Measurements from ENCODE around the gene NLRP7. TPM values are rescaled to one million over a fixed set of nuclear protein-coding genes. Genes with fewer than 3 reads are reported as not detected.
"Not testable (repeated sequence)": the region's sequence is repeated elsewhere in the genome, so short reads cannot be mapped to it uniquely, and the experiment has no call there.

The NLRP7 gene
- total RNA-seq, 1 donor, result not detected

DNA sequence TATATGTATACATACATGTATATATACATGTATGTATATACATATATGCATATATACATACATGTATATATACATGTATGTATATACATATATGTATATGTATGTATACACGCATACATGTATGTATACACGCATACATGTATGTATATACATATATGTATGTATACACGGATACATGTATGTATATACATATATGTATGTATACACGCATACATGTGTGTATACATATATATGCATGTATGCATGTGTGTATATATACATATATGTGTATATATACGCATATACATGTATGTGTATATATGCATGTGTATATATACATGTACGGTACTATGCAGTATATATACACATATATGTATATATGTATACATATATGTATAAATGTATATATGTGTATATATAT is 44.0 kb downstream of the NLRP7 start:
- Histone ChIP-seq H3K4me3 (ENCODE audit: insufficient read depth, low read length) (no peak overlapping the region), H4K20me1 (ENCODE audit: insufficient read depth, low read length) (no peaks in the 10 kb centered on the region), H2AFZ (ENCODE audit: low read length) (no peak overlapping the region), H3K4me2 (ENCODE audit: insufficient read depth, low read length) (no peak overlapping the region), H3K27ac (ENCODE audit: low read depth, low read length) (no peak overlapping the region), H3K9me3 (ENCODE audit: low read depth, low read length) (no peaks in the 10 kb centered on the region), H3K36me3 (ENCODE audit: insufficient read depth, low read length) (no peaks in the 10 kb centered on the region), H3K79me2 (ENCODE audit: insufficient read depth, low read length) (no peaks in the 10 kb centered on the region), H3K4me1 (ENCODE audit: insufficient read depth, low read length) (no peaks in the 10 kb centered on the region), H3K27me3 (ENCODE audit: insufficient read depth, low read length) (no peaks in the 10 kb centered on the region)
- no peak for TF ChIP-seq CTCF (IDR thresholded peaks at IDR 0.05; ENCODE audit: extremely low read depth, low read depth, low read length)
- DNase-seq (ENCODE audit: insufficient read length, low spot score, missing footprints), result no peak

DNA sequence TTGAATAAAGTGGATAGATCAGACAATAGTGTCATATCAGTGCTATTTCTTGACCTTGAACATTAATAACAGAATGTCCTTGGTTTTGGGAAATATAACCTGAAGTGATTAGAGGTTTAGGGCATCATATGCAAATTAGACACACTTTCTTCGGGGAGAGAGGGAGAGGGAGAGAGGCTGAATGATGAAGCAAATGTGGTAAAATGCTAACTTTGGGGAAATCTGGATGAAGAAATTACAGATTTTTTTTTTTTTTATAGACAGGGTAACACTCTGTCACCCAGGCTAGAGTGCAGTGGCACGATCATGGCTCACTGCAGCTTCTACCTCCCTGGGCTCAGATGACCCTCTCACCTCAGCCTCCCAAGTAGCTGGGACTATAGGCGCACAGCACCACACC is 45.3 kb downstream of the NLRP7 start:
- Histone ChIP-seq H3K4me3 (ENCODE audit: insufficient read depth, low read length) (no peak overlapping the region), H3K27ac (ENCODE audit: low read depth, low read length) (no peak overlapping the region), H4K20me1 (ENCODE audit: insufficient read depth, low read length) (no peaks in the 10 kb centered on the region), H3K36me3 (ENCODE audit: insufficient read depth, low read length) (no peaks in the 10 kb centered on the region), H3K4me2 (ENCODE audit: insufficient read depth, low read length) (no peak overlapping the region), H3K4me1 (ENCODE audit: insufficient read depth, low read length) (no peaks in the 10 kb centered on the region), H3K79me2 (ENCODE audit: insufficient read depth, low read length) (no peaks in the 10 kb centered on the region), H3K9me3 (ENCODE audit: low read depth, low read length) (no peaks in the 10 kb centered on the region), H2AFZ (ENCODE audit: low read length) (no peak overlapping the region), H3K27me3 (ENCODE audit: insufficient read depth, low read length) (no peaks in the 10 kb centered on the region)
- DNase-seq (ENCODE audit: insufficient read length, low spot score, missing footprints), result no peak
- TF ChIP-seq CTCF (IDR thresholded peaks at IDR 0.05; ENCODE audit: extremely low read depth, low read depth, low read length), result no peak

- not testable (repeated sequence) for H2AFZ ChIP-seq (ENCODE audit: low read length); DNase-seq (ENCODE audit: insufficient read length, low spot score, missing footprints); H3K4me1 ChIP-seq (ENCODE audit: insufficient read depth, low read length); H3K27me3 ChIP-seq (ENCODE audit: insufficient read depth, low read length); H3K36me3 ChIP-seq (ENCODE audit: insufficient read depth, low read length); H4K20me1 ChIP-seq (ENCODE audit: insufficient read depth, low read length); H3K4me3 ChIP-seq (ENCODE audit: insufficient read depth, low read length); H3K27ac ChIP-seq (ENCODE audit: low read depth, low read length); H3K4me2 ChIP-seq (ENCODE audit: insufficient read depth, low read length); H3K79me2 ChIP-seq (ENCODE audit: insufficient read depth, low read length); H3K9me3 ChIP-seq (ENCODE audit: low read depth, low read length)
Observed at GRCh38 chr19:54901153-54901552, 46.2 kb downstream of the NLRP7 start.

DNA sequence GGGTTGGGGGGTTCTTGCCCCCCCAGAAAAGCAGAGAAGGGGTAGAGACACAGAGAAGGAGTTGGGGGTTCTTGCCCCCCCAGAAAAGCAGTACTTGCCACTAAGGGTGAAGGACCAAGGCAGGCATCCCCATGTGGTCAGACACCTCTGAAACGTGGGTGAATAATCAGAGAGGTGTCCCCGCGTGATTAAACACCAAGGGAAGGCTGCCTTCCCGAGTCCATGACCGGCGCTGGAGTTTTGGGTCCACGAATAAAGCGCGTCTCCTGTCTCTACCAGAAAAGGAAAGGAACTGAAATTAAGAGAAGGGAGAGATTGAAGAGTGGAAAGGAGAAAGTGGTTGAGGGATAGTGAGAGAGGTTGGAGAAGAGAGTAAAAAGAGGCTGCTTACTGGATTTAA is 47.7 kb downstream of the NLRP7 start:
- H3K4me2 ChIP-seq (ENCODE audit: insufficient read depth, low read length); H3K36me3 ChIP-seq (ENCODE audit: insufficient read depth, low read length); H4K20me1 ChIP-seq (ENCODE audit: insufficient read depth, low read length); H3K27me3 ChIP-seq (ENCODE audit: insufficient read depth, low read length); H3K4me1 ChIP-seq (ENCODE audit: insufficient read depth, low read length); H3K27ac ChIP-seq (ENCODE audit: low read depth, low read length); H3K9me3 ChIP-seq (ENCODE audit: low read depth, low read length); H3K4me3 ChIP-seq (ENCODE audit: insufficient read depth, low read length); DNase-seq (ENCODE audit: insufficient read length, low spot score, missing footprints); H2AFZ ChIP-seq (ENCODE audit: low read length); H3K79me2 ChIP-seq (ENCODE audit: insufficient read depth, low read length): not testable (repeated sequence)

- not testable (repeated sequence) for H3K27ac ChIP-seq (ENCODE audit: low read depth, low read length); DNase-seq (ENCODE audit: insufficient read length, low spot score, missing footprints); H2AFZ ChIP-seq (ENCODE audit: low read length)
Observed at GRCh38 chr19:54898685-54899084, 48.6 kb downstream of the NLRP7 start.

More at GRCh38 chr19:54898685-54899084, 48.6 kb downstream of the NLRP7 start:
- H3K9me3 ChIP-seq (ENCODE audit: low read depth, low read length); H3K36me3 ChIP-seq (ENCODE audit: insufficient read depth, low read length); H3K4me2 ChIP-seq (ENCODE audit: insufficient read depth, low read length); H3K4me1 ChIP-seq (ENCODE audit: insufficient read depth, low read length); H3K79me2 ChIP-seq (ENCODE audit: insufficient read depth, low read length); H3K27me3 ChIP-seq (ENCODE audit: insufficient read depth, low read length); H4K20me1 ChIP-seq (ENCODE audit: insufficient read depth, low read length); H3K4me3 ChIP-seq (ENCODE audit: insufficient read depth, low read length): not testable (repeated sequence)
